ENCODE data around the gene TRIO. TPM values are rescaled to one million over a fixed set of nuclear protein-coding genes. Genes with fewer than 3 reads are reported as not detected.

TRIO gene
- total and polyA plus RNA-seq, 2 of the 8 experiments (the other 6 are each of a cell fraction or from before 2014, with no cell fraction given) = 35.1 to 69.1 TPM

- peaks cover 0 to 1% of the 10 kb centered on the region in 2 experiments for H4K20me1 ChIP-seq (replicated peaks in 1 of 2; ENCODE audit: control insufficient read depth in 1 of 2, insufficient read depth in 2 of 2, low read length in 2 of 2)
- CTCF ChIA-PET (ENCODE audit: partially characterized antibody) = interaction anchor here (1.0 to 6.5 kb wide), 16 partner anchors 9 to 204 kb away, joined by 3 to 51 read pairs (median 6); no protein-coding TSS in a partner anchor
These were observed 361.2 kb downstream of the TRIO start for GRCh38 chr5:14504332-14504727.

More at GRCh38 chr5:14504332-14504727, 361.2 kb downstream of the TRIO start:
- Histone ChIP-seq H3K23ac (ENCODE audit: insufficient read length) (no peak overlapping the region), H3K18ac (ENCODE audit: extremely low read depth, low read length) (no peak overlapping the region), H3K4me2 (ENCODE audit: insufficient read depth in 1 of 2, low read depth in 2 of 2, low read length in 2 of 2) (no peak overlapping the region), H3K4ac (replicated peaks; ENCODE audit: insufficient read length, low read depth, low read length) (no peak overlapping the region), H2BK20ac (ENCODE audit: low read length) (no peak overlapping the region), H2AFZ (ENCODE audit: low read length) (no peak overlapping the region), H3K27ac (ENCODE audit: low read depth, low read length) (no peak overlapping the region), H3K4me3 (ENCODE audit: extremely low read depth in 1 of 4, insufficient read depth in 2 of 4, low read depth in 3 of 4, low read length in 4 of 4) (no peak overlapping the region), H4K91ac (replicated peaks; ENCODE audit: insufficient read length, low read length) (no peak overlapping the region), H4K5ac (ENCODE audit: insufficient read length, low read depth, low read length) (no peak overlapping the region), H3K23me2 (ENCODE audit: low read depth, low read length) (no peaks in the 10 kb centered on the region), H3K56ac (replicated peaks; ENCODE audit: insufficient read length, low read depth, low read length) (no peak overlapping the region), H2BK5ac (ENCODE audit: low read depth, low read length) (no peak overlapping the region), H3K9ac (replicated peaks in 1 of 4; ENCODE audit: extremely low read depth in 1 of 4, low read depth in 3 of 4, low read length in 3 of 4) (no peak overlapping the region), H2AK5ac (ENCODE audit: low read depth, low read length) (no peak overlapping the region), H4K8ac (ENCODE audit: extremely low read depth, insufficient read depth, low read length) (no peak overlapping the region), H3K79me2 (ENCODE audit: control insufficient read depth in 1 of 2, insufficient read depth in 2 of 2, low read length in 2 of 2) (no peaks in the 10 kb centered on the region), H3K27me3 (replicated peaks in 1 of 4; ENCODE audit: control insufficient read depth in 3 of 4, extremely low read depth in 1 of 4, insufficient read depth in 3 of 4, low read length in 3 of 4) (no peaks in the 10 kb centered on the region), H3K9me3 (ENCODE audit: insufficient read depth in 2 of 2, low read depth in 1 of 2, low read length in 1 of 2) (no peaks in the 10 kb centered on the region), H3K36me3 (ENCODE audit: control insufficient read depth in 2 of 4, insufficient read depth in 4 of 4, low read length in 3 of 4) (peaks cover 0 to 19% (median 6%) of the 10 kb centered on the region in 4 experiments; a peak in 7 of 8 replicates), H2BK12ac (ENCODE audit: low read depth, low read length) (no peak overlapping the region), H2BK15ac (ENCODE audit: low read length) (no peak overlapping the region), H3K79me1 (ENCODE audit: low read depth, low read length) (no peaks in the 10 kb centered on the region), H3K14ac (ENCODE audit: insufficient read length) (no peak overlapping the region), H3K4me1 (replicated peaks in 1 of 4; ENCODE audit: control insufficient read depth in 3 of 4, insufficient read depth in 4 of 4, low read length in 3 of 4) (no peaks in the 10 kb centered on the region; a peak in 1 of 7 replicates), H2BK120ac (replicated peaks; ENCODE audit: low read depth, low read length) (no peak overlapping the region)
- no peak for FAIRE-seq
- 97% methylated on average over 8 of the region's 8 CpGs; no CpG with 5 or more reads in 1 of the 2 experiments for WGBS, 2 experiments (ENCODE audit: extremely low coverage in 1 of 2, insufficient coverage in 1 of 2, insufficient read length in 1 of 2, insufficient replicate concordance in 2 of 2, low coverage in 1 of 2, low lambda C conversion rate in 2 of 2, missing lambda C conversion rate in 1 of 2)
- DNase-seq (ENCODE audit: low read depth in 1 of 2, low spot score in 2 of 2) = no peak
- TF ChIP-seq, protein P1, sequence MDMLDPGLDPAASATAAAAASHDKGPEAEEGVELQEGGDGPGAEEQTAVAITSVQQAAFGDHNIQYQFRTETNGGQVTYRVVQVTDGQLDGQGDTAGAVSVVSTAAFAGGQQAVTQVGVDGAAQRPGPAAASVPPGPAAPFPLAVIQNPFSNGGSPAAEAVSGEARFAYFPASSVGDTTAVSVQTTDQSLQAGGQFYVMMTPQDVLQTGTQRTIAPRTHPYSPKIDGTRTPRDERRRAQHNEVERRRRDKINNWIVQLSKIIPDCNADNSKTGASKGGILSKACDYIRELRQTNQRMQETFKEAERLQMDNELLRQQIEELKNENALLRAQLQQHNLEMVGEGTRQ (IDR thresholded peaks at IDR 0.05; ENCODE audit: low read length) = no peak
- TF ChIP-seq ASH2L (IDR thresholded peaks at IDR 0.05; ENCODE audit: low read length) = no peak
- TF ChIP-seq SRF (IDR thresholded peaks at IDR 0.05; ENCODE audit: low read depth, low read length) = no peak
- TF ChIP-seq TCF12 (IDR thresholded peaks at IDR 0.05; ENCODE audit: low read depth, low read length) = no peak
- POLR2A ChIA-PET (ENCODE audit: partially characterized antibody) = interaction anchor here (1.2 to 1.4 kb wide), 2 partner anchors 12 to 16 kb away, joined by 3 read pairs; no protein-coding TSS in a partner anchor
